Loucy (cell line): ENCODE results near the gene PPP1R16B.

ENCODE experiments used
- CTCF ChIP-seq: fragments of 200-600 bp; sonication (generic); conservative IDR thresholded peaks from 2 replicates; pipeline ENCODE4 v1.5.1; 2014; ENCODE audit warnings: mild to moderate bottlenecking, antibody characterized with exemption, low read length
- EZH2phosphoT487 ChIP-seq: fragments of 200-600 bp; IDR thresholded peaks from 2 replicates; pipeline ENCODE4 v1.6.1; 2018; ENCODE audit warnings: antibody characterized with exemption, mild to moderate bottlenecking, moderate library complexity, borderline replicate concordance

- TF ChIP-seq CTCF = no peak
- TF ChIP-seq EZH2phosphoT487 = no peak
Measured at GRCh38 chr20:38894091-38894847, 88.8 kb downstream of the PPP1R16B start.
